ENCODE data around the gene PTTG1.

PTTG1 gene

DNA sequence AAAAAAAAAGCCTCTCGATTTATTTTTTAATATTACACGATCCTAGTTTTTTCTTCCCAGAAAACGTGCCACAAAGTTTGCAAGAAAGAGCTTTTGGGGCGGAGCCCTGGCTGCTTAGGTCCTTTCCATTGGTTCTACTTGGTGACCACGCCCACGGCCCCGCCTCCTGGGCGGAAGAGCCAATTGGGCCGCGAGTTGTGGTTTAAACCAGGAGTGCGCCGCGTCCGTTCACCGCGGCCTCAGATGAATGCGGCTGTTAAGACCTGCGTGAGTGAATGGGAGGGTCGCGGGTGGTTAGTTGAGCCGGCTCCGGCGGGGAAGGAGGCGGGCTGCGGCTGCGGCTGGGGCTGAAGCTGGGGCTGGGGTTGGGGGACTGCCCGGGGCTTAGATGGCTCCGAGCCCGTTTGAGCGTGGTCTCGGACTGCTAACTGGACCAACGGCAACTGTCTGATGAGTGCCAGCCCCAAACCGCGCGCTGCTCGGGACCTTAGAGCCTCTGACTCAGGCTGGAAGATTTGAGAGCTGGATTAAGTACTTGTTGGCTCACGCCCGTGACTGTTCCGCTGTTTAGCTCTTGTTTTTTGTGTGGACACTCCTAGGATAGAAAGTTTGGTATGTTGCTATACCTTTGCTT is at the start of gene PTTG1:
Gene PTTG1 (plus strand): TSS at position 231 of the 634 bp plus-strand sequence. CDS start 458 bp downstream, outside the sequence.
- peak; percentile 86 for DNase-seq

DNA sequence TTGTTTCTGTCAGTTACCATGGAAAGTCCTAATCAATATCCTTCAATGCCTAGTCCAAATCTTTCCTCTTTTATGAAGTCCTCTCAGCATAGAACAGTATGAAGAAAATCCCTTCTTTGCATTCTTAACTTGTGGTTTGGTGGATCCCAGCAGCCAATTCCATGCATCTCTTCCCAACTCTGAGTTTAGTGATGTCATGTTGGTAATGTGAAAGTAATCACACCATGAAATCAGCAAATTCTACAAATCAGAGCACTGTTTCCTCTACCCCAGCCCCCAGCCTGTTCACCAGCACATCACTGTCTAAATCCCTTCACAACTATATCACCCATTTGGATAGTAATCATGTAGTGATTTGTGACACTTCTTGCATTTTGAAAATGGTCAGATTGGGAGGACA is 46.5 kb upstream of the PTTG1 start:
- no peak for DNase-seq

DNA sequence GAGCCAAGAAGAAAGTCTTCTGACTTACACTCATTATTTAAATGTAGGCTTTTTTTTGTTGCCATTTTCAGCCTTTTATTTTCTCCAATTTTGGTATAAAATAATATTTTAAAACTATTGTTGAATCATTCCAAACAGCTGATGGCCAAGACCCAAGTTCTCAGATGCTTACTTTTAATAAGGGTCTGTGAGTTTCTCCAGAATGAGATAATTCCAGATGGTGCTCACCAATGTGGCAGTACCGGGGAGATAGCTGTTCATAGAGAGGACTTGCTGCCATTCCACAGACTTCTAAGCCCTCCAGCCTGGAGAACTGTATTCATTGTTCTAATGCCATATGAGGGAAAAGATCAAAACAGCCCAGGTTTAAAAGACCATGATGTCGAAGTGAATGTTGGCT is 46.0 kb upstream of the PTTG1 start:
- no peak for DNase-seq

DNA sequence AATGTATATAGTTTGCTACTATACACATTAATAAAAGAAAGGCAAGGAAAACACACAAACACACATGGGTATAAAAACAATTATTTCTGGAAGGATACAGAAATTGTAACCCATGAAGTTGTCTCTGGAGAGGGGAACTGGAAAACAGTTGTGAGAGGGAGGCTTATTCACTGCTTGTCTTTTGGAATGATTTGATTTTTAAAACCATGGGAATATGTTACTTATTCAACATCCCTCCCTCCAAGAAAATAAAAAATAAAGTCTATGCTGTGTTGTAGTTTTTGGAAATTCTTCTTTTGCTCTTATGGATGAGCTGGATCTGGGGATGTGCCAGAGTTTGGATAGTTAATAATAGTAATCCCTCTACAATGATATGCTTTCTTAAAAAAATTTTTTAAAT is 45.2 kb upstream of the PTTG1 start:
- no peak for DNase-seq

DNA sequence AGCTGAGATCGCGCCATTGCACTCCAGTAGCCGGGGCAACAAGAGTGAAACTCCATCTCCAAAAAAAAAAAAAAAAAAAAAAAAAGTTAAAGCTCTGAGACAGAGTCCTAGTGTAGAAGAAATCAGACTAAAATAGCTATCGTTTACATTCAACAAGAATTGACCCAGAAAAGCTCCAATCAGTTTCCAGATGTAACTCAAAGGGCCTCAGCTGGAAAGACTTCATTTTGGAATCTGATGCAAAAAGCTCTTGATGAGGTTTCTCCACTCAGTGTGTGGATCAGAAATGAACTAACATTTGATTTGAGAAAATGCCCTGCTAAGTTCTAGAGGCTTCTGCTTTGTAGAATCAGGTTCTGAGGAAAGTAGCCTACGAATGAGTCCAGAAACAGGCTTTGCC is 44.0 kb upstream of the PTTG1 start:
- DNase-seq = no peak

DNA sequence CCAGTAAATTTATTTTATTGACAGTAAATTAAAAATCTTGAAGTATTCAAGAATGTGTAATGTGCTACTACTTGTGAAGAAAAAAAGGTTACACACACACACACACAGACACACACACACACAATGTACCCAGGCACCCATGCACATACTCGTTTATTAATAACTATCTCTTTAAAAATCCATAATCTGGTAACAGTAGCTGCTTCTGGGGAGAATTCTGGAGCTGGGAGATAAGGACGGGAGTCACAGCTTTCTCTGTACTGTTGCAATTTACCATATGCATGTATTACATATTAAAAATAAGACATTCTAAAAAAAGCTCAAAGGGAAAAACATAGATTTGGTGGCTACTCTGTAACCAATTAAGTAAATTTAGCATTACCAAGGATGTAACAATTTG is 43.3 kb upstream of the PTTG1 start:
- DNase-seq = no peak

DNA sequence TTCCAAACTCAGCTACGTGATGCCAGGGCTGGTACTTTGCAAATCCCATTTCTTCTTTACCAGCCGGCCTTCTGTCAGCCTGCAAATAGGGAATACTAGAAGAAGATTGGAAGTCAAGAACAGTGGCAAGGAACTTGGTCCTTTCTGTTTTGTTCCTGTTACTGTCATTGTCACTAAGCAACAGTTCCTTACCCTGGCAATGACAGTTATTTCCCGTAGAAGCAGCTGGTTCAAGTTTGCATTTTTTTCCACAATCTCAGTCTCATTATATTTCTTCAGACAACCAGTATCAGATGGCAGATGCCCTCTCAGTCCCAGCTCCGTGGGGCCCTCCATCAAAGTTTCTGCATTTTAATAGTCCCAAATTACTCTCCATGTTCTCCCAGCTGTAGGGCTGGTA is 42.1 kb upstream of the PTTG1 start:
- no peak for DNase-seq

DNA sequence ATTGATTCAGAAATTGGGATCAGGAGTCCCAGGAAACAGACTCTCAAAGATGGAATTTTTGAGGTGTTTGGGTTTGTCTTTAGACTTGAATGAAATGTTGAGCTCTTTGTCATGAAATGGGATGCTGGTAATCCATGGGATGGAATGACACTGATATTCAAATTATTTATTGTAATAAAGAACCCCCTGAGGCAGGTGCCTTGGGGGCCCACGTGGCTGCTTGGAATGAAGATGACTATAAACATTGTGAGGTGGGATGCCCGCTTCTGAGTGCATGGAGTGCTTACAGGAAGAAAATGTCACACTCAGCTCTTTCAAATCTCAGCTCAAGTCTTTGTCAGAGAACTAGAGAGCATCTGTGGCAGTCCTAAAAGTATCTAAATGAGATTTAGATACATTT is 41.6 kb upstream of the PTTG1 start:
- no peak for DNase-seq

DNA sequence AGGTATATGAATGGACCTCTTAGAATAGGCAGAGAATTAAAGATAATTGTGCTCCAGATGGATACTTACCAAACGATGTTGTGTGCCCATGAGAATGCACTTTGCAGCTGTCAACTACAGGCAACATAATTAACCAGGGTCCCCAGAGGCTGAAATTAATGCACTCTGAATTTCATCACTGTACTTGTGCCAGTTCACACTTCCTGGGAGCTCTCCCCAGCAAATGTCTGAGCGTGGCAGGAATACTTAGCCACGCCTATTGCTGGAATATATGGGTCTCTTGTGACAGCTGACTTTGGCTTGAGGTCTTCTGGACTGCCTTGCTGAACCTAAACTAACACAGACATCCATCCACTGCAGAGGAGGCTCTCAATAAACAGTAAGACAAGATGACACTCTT is 39.3 kb upstream of the PTTG1 start:
- DNase-seq = no peak

DNA sequence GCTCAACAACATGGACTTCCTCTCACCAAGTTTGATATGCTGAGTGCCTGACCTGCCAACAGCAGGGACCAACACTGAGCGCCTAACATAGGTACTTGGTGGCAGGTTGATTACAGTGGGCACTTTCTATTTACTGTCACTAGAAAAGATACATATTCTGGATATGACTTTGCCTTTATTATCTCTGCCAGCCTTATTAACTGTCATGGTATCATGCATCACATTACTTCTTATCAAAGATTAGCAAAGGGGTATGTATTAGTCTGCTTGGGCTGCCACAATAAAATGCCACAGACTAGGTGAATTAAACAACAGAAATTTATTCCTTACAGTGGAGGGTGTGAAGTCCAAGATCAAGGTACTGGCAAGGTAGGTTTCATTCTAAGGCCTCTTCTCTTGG is 37.0 kb upstream of the PTTG1 start:
- DNase-seq = no peak

DNA sequence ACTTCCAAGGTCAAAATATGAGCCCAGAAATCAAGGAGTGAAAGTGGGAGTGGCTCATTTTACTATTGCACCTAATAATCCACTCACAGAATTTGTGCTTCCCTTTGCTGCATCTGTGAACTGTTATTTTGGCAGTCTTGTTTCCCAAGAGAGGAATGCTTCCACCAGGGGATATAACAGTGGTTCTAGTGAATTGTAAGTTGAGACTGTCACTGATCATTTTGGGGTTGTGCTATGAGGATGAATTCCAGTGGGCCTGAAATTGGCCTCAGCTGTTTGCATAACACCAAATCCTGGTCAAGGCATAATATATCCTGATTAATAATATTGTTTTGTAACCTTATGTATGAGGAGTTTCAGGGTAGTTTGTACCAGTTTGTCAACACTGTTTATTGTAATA is 36.2 kb upstream of the PTTG1 start:
- DNase-seq = no peak

DNA sequence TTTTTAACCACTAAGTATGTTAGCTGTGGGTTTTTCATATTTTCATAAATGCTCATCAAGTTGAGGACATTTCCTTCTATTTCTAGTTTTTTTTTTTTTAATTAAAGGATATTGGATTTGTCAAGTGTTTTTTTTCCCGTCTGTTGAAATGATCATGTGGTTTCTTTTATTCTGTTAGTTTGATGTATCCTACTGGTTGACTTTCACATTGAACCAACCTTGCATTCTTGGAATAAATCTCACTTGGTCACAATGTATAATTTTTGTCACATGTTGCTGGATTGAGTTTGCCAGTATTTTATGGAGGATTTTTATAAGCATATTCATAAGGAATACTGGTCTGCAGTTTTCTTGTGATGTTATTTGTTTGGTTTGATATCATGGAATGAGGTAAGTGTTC is 34.2 kb upstream of the PTTG1 start:
- DNase-seq = no peak

DNA sequence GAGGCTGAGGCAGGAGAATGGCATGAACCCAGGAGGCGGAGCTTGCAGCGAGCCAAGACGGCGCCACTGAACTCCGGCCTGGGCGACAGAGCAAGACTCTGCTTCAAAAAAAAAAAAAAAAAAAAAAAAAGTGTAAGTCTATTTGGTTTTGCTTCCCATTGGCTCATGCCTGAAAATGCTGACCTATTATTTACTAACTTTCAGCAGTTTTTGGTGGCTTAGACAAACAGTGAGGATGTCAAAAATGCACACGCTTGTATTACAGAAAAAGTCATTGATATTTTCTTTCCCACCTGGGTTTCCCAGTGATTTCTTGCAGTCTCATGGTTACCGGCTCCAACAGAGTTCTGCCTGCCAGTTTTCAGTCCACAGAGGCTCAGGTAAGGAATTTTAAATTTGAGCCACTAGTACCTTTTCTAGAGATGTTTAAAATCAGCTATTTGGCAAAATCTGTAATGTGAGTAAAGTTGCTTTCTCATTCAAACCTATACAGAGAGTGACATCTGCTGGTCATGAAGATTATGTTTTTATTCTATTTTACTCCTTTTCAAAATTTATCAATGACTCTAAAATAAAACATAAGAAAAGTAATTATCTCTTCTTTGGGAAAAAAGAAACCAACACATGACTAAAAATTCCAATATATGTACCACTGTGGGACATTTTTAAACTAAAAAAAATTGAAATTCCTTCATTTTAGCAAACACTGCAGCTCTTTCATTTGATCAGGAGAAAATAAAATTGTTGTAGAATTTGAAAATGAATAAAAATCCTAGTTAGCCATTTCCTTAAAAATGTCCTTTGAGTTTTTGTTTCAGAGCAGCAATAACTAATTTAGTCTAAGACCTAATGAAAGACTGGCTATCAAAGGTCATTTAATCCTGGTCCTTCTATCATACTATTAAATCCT is 30.6 kb upstream of the PTTG1 start:
- DNase-seq = no peak

DNA sequence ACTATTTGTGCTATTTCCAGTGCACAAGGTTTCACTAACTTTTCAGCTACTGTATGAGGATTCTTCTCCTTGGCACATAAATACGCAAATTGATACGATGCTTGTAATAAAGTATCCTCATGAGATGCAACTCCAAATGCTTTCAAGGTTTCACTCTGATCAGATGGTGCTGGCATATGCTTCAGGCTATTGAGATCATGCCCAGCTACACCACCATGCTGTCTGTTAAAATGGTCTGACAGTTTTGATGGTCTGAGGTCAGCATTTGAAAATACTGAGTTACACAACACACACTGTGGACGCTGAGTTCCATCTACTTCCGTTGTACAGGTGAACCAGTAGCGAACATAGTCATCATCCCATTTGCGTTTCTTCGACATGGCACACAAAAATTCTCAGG is 26.5 kb upstream of the PTTG1 start:
- DNase-seq = no peak

DNA sequence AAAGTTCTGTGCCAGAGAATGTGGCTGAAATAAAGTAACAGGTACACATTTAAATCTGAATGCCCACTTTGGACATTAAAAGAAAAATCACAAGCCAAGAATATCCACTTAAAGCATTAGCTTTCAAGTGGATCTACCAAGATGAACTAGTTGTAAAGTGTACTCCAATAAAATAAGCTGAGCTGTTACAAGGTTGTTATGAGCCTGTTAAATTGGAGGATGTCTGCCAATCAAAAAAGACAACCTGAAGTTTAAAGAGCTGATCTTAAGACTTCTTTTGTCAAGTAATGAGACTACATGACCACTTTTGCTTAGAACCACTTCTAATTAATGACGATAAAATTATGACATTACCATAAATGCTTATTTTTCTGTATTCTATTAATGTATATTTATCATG is 24.2 kb upstream of the PTTG1 start:
- DNase-seq = no peak

DNA sequence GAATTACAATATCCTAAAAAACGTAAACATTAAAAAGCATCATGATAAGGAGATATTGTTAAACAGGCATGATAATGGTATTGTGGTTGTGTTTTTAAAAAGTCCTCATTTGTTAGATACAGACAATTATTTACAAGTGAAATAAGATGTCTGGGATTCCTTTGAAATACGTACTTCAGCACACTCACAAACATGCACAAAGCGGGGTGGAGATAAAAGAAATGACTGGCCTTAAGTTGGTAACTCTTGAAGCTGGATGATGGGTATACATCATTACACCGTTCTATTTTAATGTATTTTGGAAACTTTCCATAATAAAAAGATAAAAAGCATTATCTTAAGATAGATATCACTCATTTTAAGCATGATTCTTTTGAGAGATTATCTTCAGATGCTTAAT is 22.8 kb upstream of the PTTG1 start:
- no peak for DNase-seq

DNA sequence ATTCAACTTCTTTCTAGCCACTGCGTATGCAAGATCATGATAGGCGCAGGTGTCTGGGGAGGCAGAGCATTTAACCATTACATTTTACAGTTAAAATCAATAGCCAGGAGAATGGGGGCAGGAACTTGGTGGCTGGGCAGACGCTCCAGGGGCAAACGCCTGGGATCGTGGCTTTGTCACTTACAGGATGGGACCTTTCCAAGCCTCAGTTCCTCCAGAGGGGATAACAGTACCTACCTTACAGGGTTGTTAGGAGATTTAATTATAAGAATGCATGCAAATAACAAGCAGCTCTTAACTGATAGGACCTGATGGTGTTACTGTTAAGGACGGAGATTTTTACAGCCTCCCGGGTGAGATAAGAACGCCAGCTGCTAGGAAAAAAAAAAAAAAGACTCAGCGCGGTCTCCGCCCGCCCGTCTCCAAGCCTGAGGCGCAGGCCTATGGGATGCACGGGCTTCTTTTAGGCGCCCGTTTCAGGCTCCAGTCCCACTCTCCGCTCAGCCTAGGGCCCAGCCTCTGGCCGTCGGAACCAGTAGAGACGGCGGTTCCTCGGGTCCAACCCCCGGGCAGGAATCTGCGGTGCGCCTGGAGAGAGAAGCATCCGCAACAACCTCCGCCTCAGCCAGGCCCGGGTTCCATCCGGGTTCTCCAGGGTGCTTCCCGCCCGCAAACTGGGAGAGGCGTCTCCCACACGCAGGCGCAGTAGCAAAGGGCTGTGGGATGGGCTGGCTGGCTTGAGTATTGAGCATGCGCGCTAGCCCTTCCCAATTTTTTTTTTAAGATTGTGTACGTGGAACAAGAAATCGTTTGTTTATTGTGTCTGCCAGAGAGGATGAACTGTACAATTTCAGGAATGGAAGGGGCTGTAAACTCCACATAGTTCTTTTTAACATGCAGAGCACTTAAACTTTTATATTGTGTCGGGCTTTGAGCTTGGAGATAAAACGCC is 22.0 kb upstream of the PTTG1 start, which contains the start of gene FAM200C:
Gene FAM200C (minus strand): TSS at position 653 of the 952 bp plus-strand sequence. CDS start 4,564 bp downstream, outside the sequence.
- DNase-seq = peak; percentile 30

DNA sequence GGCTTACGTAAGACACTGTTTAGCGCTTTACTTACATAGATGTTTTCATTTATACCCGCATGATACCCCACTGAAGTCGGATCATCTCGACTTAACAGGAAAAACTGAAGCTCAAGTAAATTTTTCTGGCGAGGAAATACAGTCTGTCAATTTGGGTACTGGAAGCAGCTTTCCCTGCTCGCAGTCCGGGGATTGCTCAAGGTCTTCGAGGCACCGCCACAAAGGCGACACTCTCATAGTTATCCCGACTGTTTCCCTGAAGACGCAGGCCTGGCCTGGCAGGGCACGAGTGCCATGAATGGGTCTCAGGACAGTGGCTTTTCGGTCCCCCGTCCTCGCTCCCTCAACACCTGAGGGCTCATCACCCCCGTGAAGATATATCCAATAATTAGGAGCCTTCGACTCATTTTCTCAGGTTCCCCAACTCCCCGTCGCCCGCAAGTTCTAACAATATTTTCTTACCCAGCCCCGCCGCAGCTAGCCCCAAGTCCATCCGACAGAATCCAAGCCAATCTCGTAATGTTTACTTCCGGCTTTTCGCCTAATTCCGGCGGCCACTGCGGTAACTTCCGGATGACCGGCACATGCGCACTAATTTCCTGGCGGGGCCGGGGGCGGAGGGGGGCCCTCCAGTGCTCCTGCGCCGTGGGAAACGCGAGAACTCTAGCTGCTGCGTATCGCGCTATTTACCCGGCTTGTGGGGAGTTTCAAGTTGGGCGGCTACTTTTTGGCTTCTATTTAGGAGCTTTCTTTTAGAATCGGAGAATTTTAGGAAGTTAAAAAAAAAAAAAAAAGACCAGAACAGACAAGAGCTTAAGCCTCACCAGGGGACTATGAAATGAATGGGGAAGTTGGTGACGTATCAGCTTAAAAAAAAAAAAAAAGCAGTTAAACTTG is 2.8 kb upstream of the PTTG1 start, which contains the start of gene SLU7:
Gene SLU7 (minus strand): TSS at position 521 of the 897 bp plus-strand sequence. CDS start 3,787 bp downstream, outside the sequence.
- DNase-seq = peak; percentile 90

DNA sequence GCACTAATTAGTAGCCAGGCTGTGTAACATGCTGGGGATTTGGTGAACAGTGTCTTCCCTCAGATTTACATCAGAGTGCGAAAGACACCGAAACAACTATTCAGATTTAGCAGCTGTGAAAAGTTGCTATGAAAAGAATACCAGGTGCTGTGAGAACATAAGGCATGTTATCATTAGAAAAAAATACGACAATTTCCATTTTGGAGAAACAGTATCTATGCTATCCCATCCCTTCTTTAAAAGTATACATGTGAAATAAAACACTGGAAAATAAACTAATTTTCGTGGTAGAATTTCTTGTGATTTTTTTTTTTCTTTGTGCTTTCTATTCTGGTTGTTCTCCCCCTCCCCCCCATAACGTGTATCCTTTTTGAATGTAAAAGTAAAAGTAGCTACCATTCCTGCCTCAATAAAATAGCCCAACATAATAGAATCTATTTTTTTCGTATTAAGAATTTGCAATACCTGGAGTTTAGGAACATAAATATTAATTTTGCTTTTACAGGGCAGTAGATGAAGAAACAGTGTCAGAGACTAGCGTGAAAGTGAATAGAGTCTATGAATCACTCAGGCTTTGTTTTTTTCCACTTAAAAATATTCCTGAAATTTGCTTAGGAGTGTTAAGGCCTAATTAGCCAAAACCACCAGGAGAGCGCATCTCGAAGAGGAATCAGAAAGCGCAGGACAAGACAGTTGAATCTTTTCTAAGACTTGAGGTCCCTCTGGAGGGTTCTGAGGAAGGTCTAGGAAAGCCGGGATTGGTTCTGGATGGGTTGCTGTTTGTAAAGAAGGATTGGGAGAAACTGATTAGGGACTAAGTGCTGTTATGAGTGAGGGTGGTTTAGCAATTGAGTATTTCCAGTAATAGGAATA is 2.0 kb upstream of the PTTG1 start:
- DNase-seq = no peak

DNA sequence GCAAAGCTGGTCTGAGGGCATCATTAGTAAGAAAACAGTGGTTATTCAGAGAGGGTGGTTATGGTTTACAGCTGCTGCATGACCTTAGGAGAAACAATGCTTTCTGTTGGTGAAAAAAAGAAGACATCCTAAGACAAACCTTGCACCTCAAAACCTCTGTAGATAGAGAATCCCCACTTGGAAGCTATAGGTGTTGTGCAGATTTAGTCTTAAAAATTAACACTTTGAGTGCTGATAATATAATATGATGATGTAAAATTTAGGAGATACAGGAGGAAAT is 1.4 kb upstream of the PTTG1 start:
- DNase-seq = no peak

DNA sequence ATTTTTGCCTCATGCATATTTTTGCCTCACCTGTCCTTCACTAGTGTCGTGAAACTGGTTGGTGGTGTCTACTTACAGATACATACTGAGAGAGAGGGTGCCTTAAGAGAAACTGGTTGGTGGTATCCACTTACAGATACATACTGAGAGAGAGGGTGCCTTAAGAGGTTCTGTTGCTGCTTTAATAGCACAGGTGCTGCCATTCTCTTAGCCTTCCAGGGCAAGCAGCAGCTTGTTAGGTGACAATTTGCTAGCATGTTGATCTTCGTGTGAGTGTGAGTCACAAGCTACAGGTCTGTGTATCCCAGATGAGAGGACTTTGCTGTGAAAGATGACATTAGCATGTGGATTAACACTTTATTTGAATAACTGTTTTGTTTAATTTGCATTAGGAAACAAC is 1.4 kb downstream of the PTTG1 start:
- no peak for DNase-seq

Data from activated T-cell treated with anti-CD3 and anti-CD28 coated beads for 4 hours (primary cell).